Colonic mucosa (tissue), 4 donors: ENCODE data around the gene BPTF. TPM values are rescaled to one million over a fixed set of nuclear protein-coding genes. Genes with fewer than 3 reads are reported as not detected.
"Not testable (repeated sequence)": the region's sequence is repeated elsewhere in the genome, so short reads cannot be mapped to it uniquely, and the experiment has no call there.

ENCODE experiments used
- DNase-seq: peaks from one replicate; pipeline ENCODE4 v3.0.0-alpha.2; 2020
- H3K27ac ChIP-seq: fragments of 200-600 bp; one replicate; pipeline ENCODE4 v1.8.0; 2021
- H3K27me3 ChIP-seq: fragments of 200-600 bp; one replicate; pipeline ENCODE4 v1.8.0; 2021
- H3K36me3 ChIP-seq: fragments of 200-600 bp; one replicate; pipeline ENCODE4 v1.8.0; 2021
- H3K4me1 ChIP-seq: fragments of 200-600 bp; one replicate; pipeline ENCODE4 v1.8.0; 2021; ENCODE audit warnings: mild to moderate bottlenecking
- H3K4me3 ChIP-seq: fragments of 200-600 bp; one replicate; pipeline ENCODE4 v1.8.0; 2021
- H3K9ac ChIP-seq, 2 donors: one replicate each; pipeline ENCODE4 v1.7.0; 2013; ENCODE audit warnings: control low read depth in 2 of 2, low read depth in 2 of 2, low read length in 2 of 2
- H3K9me3 ChIP-seq: fragments of 200-600 bp; one replicate; pipeline ENCODE4 v1.8.0; 2021
- intact Hi-C: fragments of 100-400 bp; cut with DNase I; formaldehyde crosslinking; loops from one replicate; pipeline ENCODE4 v1.14.1; 2022
- total RNA-seq, 2 donors: library from RNA; stranded (reverse); fragmentation: NEBNext Ultra II Directional in 1 of 2; extraction: Animal tissue kit (Norgen Biotek cat#: 25700) in 1 of 2; gene quantifications; one replicate each; pipeline ENCODE4 v1.2.1, GENCODE V29; 2021
- TF ChIP-seq, protein P1 (sequence below): fragments of 200-600 bp; IDR thresholded peaks from one replicate; pipeline ENCODE4 v1.8.0; 2022; ENCODE audit warnings: antibody characterized with exemption, mild to moderate bottlenecking
- donor health status: healthy.
- donor health status: DM: no; HTN: no; CAD: no.
- donor health status: DM: no; HTN: no; CAD: no.

BPTF gene
- total RNA-seq, 2 donors from 2014 or later = 61.3 to 77.9 TPM

GRCh38 chr17:67818110-67819002 lies 6.9 kb upstream of the BPTF start:
- Histone ChIP-seq H3K4me1 (no peaks in the 10 kb centered on the region), H3K27ac (no peak overlapping the region), H3K27me3 (no peaks in the 10 kb centered on the region), H3K9me3 (no peaks in the 10 kb centered on the region), H3K9ac (no peak overlapping the region), H3K4me3 (no peak overlapping the region), H3K36me3 (no peaks in the 10 kb centered on the region)
- TF ChIP-seq, protein P1, sequence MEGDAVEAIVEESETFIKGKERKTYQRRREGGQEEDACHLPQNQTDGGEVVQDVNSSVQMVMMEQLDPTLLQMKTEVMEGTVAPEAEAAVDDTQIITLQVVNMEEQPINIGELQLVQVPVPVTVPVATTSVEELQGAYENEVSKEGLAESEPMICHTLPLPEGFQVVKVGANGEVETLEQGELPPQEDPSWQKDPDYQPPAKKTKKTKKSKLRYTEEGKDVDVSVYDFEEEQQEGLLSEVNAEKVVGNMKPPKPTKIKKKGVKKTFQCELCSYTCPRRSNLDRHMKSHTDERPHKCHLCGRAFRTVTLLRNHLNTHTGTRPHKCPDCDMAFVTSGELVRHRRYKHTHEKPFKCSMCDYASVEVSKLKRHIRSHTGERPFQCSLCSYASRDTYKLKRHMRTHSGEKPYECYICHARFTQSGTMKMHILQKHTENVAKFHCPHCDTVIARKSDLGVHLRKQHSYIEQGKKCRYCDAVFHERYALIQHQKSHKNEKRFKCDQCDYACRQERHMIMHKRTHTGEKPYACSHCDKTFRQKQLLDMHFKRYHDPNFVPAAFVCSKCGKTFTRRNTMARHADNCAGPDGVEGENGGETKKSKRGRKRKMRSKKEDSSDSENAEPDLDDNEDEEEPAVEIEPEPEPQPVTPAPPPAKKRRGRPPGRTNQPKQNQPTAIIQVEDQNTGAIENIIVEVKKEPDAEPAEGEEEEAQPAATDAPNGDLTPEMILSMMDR = no peak
- intact Hi-C loops = no loop called here
- no peak for DNase-seq

DNA sequence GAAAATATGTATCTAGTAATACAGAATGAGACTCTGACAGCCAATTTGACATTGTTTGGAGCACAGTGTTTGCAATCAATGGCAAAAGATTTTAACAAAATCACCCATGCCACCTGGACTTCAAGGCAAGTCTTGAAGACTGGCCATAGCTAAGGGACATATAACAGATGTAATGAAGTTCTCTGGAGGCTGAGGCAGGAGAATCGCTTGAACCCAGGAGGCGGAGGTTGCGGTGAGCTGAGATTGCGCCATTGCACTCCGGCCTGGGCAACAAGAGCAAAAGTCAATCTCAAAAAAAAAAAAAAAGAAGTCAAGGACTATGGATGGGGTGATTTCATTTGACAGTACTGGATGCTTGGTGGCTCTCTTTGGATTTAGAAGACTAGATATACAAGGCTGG lies 5.6 kb upstream of the BPTF start:
- Histone ChIP-seq H3K4me3 (no peak overlapping the region), H3K9ac (no peak overlapping the region), H3K27ac (no peak overlapping the region), H3K4me1 (no peaks in the 10 kb centered on the region), H3K27me3 (no peaks in the 10 kb centered on the region), H3K36me3 (no peaks in the 10 kb centered on the region), H3K9me3 (no peaks in the 10 kb centered on the region)
- TF ChIP-seq, protein P1 = no peak
- intact Hi-C loops = no loop called here
- no peak for DNase-seq

DNA sequence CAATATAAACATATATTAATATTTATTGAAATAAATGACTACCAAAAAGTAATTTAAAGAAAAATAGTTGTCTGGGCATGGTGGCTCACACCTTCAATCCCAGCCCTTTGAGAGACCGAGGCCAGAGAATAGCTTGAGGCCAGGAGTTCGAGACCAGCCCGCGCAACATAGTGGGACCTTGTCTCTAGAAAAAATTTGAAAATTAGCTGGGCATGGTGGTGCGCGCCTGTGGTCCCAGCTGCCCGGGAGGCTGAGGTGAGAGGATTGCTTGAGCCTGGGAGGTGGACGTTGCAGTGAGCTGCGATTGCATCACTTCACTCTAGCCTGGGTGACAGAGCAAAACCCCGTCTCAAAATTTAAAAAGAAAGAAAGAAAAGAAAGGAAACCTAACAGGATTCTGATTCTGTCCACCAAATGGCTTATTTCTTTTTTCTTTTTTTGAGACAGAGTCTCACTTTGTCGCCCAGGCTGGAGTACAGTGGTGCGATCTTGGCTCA lies 3.4 kb upstream of the BPTF start:
- Histone ChIP-seq H3K27ac (no peak overlapping the region), H3K36me3 (no peaks in the 10 kb centered on the region), H3K4me3 (no peak overlapping the region), H3K4me1 (no peaks in the 10 kb centered on the region), H3K27me3 (no peaks in the 10 kb centered on the region), H3K9me3 (no peaks in the 10 kb centered on the region), H3K9ac (no peak overlapping the region)
- intact Hi-C loops = no loop called here
- DNase-seq = no peak
- TF ChIP-seq, protein P1 = no peak

DNA sequence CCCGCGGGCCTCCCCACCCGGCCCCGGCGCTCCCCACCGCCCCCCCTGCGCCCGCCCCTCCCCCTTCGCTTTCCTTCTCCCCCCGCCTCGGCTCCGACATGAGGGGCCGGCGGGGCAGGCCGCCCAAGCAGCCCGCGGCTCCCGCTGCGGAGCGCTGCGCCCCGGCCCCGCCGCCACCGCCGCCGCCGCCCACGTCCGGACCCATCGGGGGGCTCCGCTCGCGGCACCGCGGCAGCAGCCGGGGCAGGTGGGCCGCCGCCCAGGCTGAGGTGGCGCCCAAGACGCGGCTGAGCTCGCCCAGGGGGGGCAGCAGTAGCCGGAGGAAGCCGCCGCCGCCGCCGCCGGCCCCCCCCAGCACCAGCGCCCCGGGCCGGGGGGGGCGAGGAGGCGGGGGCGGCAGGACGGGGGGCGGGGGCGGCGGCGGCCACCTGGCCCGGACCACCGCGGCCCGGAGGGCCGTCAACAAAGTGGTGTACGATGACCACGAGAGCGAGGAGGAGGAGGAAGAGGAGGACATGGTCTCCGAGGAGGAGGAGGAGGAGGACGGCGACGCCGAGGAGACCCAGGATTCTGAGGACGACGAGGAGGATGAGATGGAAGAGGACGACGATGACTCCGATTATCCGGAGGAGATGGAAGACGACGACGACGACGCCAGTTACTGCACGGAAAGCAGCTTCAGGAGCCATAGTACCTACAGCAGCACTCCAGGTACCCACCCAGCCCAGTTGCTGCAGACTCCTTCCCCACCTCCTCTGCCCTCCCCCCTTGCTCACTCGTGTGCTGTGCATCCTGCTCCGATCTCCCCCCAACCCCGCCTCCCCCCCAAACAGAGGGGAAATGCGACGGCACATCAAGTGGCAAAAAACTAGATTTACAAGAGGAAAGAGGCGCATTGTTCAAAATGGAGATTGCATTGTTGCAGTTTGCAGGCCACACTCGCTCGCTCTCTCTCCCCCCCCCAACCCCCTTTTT lies 611 bp downstream of the BPTF start:
- DNase-seq = peak; percentile 45
- Histone ChIP-seq H3K9ac (peak overlapping the region; percentile 85 to 87), H3K4me3 (peak overlapping the region; percentile 56), H3K27ac (peak overlapping the region; percentile 77)
- H3K4me1 ChIP-seq, intact Hi-C loops, H3K9me3 ChIP-seq, H3K27me3 ChIP-seq, H3K36me3 ChIP-seq: not testable (repeated sequence)

GRCh38 chr17:67829331-67829730 lies 4.0 kb downstream of the BPTF start:
- TF ChIP-seq, protein P1 = no peak
- Histone ChIP-seq H3K4me1 (no peaks in the 10 kb centered on the region), H3K27ac (no peak overlapping the region), H3K27me3 (no peaks in the 10 kb centered on the region), H3K9ac (no peak overlapping the region), H3K36me3 (no peaks in the 10 kb centered on the region), H3K9me3 (no peaks in the 10 kb centered on the region), H3K4me3 (no peak overlapping the region)
- intact Hi-C loops = no loop called here
- no peak for DNase-seq
